Neural cell (in vitro differentiated cells): ENCODE data around the gene RNU6-7.

Experiments used
- EP300 ChIP-seq: fragments of 450-650 bp; conservative IDR thresholded peaks from 2 replicates; pipeline ENCODE4 v1.6.1; 2014; ENCODE audit warnings: antibody characterized with exemption, mild to moderate bottlenecking, moderate library complexity; ENCODE audit not compliant: poor library complexity, severe bottlenecking
- EZH2 ChIP-seq: fragments of 200-600, 300-800 bp; shearing (Covaris generic), sonication (generic); IDR thresholded peaks from 2 replicates; pipeline ENCODE4 v1.6.1; 2014; ENCODE audit warnings: antibody characterized with exemption, low read length, borderline replicate concordance, mild to moderate bottlenecking; ENCODE audit not compliant: insufficient read depth, poor library complexity, severe bottlenecking
- MXI1 ChIP-seq: fragments of 450-650 bp; conservative IDR thresholded peaks from 2 replicates; pipeline ENCODE4 v1.6.1; 2014; ENCODE audit warnings: antibody characterized with exemption, mild to moderate bottlenecking; ENCODE audit not compliant: poor library complexity, severe bottlenecking
- POLR2AphosphoS5 ChIP-seq: IDR thresholded peaks from 2 replicates; pipeline ENCODE4 v1.6.1; 2012
- SMC3 ChIP-seq: fragments of 450-650 bp; conservative IDR thresholded peaks from 2 replicates; pipeline ENCODE4 v1.6.1; 2014; ENCODE audit warnings: antibody characterized with exemption, mild to moderate bottlenecking, moderate library complexity; ENCODE audit not compliant: poor library complexity
- TAF1 ChIP-seq: IDR thresholded peaks from 2 replicates; pipeline ENCODE4 v1.6.1; 2012; ENCODE audit warnings: low read depth
- TF ChIP-seq, protein P1 (sequence below): fragments of 450-650 bp; IDR thresholded peaks from 2 replicates; pipeline ENCODE4 v1.5.1; 2014; ENCODE audit warnings: antibody characterized with exemption, mild to moderate bottlenecking, moderate library complexity; ENCODE audit not compliant: poor library complexity, severe bottlenecking

DNA sequence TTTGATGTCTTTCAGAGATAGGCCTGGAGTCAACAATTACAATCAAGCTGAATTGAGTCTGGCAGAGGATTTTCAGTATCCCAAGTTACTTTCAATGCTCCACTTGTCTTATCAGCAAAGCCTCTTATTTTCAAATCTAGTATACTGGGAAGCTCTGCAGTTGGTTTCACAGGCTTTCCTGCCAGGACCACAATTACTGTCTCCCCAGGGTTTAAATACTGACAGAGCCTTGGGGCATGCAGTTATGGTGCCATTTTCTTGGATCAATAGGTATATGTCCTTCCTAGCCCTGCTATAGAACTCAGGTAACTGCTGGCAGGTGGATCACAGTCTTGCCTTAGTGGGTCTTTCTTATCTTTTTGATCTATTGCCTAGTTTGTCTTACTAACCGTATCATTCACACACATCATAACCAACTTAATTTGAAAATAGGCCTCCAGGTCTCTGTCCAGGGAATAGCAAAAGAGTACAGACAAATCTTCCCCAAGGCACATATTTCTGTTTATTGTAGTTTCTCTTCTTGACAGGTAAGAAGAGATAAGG lies 23.6 kb downstream of the RNU6-7 start:
- no peak for TF ChIP-seq TAF1
- TF ChIP-seq, protein P1, sequence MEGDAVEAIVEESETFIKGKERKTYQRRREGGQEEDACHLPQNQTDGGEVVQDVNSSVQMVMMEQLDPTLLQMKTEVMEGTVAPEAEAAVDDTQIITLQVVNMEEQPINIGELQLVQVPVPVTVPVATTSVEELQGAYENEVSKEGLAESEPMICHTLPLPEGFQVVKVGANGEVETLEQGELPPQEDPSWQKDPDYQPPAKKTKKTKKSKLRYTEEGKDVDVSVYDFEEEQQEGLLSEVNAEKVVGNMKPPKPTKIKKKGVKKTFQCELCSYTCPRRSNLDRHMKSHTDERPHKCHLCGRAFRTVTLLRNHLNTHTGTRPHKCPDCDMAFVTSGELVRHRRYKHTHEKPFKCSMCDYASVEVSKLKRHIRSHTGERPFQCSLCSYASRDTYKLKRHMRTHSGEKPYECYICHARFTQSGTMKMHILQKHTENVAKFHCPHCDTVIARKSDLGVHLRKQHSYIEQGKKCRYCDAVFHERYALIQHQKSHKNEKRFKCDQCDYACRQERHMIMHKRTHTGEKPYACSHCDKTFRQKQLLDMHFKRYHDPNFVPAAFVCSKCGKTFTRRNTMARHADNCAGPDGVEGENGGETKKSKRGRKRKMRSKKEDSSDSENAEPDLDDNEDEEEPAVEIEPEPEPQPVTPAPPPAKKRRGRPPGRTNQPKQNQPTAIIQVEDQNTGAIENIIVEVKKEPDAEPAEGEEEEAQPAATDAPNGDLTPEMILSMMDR = no peak
- TF ChIP-seq EP300 = no peak
- TF ChIP-seq POLR2AphosphoS5 = no peak
- no peak for TF ChIP-seq SMC3
- TF ChIP-seq EZH2 = no peak
- no peak for TF ChIP-seq MXI1
